ENCODE data around the gene ETV4.

The ETV4 gene

GRCh38 chr17:43572368-43572980, 26.3 kb upstream of the ETV4 start:
- peak in 1 of 5 experiments; percentile 34 for DNase-seq

DNA sequence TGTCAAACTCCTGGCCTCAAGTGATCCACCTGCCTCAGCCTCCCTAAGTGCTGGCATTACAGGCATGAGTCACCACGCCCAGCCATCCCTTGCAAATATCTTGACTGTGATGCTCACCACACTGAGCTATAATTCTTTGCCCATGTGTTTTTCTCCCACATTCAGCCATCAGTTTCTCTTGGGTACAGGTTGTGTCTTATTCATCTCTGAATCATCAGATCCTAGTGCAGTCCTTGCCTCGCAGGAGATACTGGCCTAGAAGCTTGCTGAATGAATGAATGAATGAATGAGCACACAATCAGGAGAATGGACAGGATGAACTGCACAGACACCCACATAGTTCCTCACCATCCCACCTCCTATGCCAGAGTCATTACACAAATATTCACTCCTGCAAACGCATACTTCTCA, 24.4 kb upstream of the ETV4 start:
- DNase-seq = no peak

DNA sequence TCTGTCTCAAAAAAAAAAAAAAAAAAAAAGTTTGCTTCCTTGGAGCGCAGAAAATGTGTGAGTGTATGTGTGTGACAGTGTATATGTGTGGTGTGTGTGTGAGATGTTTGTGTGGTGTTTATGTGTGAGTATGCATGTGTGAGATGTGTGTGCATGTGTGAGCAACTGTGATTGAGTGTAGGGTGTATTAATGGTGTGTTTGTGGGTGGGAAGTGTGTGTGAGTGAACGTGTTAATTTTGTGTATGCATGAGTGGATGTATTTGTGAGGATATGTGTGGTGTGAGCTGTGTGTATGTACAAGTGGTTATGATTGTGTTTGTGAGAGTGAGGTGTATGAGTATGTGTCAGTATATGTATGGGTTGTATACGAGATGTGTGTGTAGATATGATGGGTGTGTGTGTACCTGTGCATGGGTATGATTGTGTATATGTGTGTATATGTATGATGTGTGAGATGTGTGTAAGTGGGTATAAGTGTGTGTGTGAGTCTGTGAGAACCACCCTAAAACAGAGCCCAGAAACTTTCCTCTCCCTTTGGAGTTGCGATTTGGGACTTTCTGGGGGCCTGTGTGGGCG, 22.5 kb upstream of the ETV4 start:
- DNase-seq = no peak

- no peak for DNase-seq
These were observed 17.8 kb upstream of the ETV4 start for GRCh38 chr17:43563600-43564594.

GRCh38 chr17:43562679-43563599, 16.8 kb upstream of the ETV4 start:
- no peak for DNase-seq

DNA sequence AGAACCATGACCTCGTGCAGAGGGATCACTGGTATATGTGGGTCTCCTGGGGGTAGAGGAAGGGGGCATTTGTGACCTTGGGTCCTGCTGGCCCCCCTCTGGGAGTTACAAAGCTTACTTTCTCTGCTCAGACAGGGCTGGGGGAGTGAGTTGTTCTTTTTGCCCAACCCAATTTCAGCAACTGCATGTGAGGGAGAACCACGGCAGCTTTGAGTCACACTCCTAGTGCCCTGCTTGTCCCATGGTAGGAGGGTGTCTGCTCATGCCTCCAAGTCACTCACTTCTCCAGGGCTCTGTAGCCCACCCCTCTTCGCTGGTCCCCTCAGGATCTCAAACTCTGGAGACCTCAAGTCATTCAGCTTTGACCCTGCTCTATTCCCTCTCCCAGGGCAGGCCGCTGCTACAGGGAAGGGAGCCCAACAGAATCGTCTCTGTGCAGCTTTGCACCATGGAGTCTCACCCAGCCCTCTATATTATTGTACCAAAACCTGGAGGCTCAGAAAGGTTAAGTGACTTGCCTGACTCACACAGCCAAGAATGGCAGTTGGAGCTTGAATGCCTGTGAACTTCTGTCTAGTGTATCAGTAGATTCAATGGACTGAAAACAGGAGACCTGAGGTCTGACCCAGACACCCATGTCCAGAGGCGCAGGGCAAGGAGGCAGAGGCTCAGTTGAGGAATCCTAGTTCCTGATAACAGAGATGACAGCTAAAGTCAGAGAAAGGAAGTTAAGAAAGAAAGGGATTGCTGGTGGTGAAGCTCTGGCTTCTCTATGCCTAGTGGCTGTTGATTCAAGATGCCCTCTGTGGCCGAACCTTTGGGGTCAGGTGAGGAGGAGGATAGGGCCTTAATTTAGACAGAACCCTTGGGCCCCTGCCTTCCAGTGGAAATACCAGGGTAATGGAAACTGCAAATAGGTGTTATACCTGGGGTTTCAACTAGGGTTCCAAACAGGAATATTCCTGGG, 14.6 kb upstream of the ETV4 start:
- no peak for DNase-seq

- no peak for DNase-seq
These were observed 13.1 kb upstream of the ETV4 start for GRCh38 chr17:43559161-43559816.

DNA sequence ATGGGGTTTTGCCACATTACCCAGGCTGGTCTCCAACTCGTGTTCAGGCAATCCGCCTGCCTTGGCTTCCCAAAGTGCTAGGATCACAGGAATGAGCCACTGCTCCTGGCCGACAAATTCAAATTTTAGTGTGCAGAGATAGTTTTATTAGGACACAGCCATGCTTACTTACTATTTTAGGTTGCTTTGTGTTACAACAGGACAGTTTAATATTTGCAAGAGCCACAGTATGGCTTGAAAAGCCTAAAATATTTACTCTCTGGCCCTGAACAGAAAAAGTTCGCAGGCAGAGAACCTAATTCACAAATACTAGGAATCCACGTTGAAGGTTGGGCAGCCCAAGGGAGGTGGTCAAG, 12.6 kb upstream of the ETV4 start:
- no peak for DNase-seq

DNA sequence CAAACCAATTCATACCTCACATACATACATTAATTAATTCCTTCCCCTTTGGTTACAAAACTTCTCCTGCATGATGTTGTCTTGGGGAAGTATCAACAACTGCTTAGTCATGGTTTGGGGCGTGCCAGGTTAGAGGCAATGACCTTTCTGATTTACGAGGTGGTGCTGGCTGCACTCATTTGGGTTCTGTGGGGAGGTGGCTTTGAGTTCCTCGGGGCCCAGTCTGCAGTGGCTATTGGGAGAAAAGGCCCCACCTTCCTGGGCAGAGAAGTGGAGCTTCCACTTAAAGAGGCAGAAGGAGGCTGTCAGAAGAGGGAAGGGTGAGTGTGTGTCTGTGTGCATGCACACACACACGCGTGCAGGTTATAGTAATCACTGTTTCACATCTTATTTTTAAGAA, 10.2 kb upstream of the ETV4 start:
- peak in 1 of 5 experiments; percentile 29 for DNase-seq

DNA sequence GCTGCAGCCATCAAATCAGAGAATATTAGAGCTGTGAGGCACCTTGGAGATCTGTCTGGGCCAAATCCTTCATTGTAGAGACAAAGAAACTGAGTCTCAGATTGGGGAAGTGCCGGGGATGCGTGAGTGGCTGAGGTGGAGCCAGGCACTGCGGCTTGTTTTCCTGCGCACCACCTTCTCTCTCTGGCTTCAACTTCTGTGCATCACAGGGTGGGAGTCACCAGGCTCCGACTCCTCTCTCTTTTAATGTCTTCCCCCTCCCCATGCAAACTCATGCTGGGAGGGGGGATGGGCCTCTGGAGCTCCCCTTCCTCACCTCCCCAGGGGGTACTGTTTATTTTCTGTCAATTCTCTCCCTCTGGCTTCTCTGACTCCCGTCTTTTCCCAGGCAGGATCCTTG, 8.7 kb upstream of the ETV4 start:
- no peak for DNase-seq

DNA sequence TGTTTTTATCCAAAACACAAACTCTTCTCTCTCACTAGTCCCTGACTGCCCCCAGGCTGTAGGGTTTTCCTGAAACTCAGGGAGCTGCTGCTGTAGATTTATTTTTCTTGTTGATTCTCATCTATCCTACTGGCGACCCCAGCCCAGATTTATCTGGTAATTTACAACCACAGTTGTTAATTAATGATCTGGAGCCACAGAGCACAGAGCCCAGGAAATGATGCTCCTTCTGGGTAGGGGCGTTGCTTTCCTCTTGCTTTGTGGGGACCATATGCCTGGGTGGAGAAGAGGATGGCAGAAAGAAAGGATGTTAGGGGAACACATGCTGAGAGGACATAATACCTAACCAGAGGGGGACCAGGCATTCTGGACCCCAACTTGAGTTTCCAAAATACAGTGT, 7.4 kb upstream of the ETV4 start:
- DNase-seq = no peak

DNA sequence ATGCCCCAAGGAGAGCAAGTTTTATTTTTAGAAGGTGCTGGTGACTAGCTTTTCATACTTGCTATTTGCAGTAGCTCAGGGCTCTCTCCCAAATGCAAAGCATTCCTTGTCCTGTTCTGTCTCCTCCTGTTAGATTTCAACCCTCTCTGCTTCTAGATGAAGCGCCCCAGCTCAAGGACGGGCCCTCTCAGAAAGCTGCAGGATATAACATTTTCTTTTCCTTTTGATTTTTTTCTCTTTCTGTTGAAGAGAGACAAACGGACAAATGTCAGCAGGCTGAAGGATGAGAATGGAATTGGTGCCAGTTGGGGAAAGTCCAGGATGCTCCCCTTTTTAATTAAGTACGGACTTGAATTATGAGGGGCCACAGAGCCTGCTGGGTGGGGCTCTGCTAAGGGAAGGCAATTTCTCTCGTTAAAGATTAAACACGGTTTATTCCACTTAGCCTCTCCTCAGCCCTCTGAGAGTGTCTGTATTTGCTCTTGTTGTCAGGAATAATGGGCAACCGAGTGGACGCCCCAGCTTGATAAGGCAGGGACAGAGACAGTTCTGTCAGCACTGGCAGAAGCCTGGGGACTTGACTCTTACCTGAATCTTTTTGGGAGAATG, 6.2 kb upstream of the ETV4 start:
- DNase-seq = no peak

DNA sequence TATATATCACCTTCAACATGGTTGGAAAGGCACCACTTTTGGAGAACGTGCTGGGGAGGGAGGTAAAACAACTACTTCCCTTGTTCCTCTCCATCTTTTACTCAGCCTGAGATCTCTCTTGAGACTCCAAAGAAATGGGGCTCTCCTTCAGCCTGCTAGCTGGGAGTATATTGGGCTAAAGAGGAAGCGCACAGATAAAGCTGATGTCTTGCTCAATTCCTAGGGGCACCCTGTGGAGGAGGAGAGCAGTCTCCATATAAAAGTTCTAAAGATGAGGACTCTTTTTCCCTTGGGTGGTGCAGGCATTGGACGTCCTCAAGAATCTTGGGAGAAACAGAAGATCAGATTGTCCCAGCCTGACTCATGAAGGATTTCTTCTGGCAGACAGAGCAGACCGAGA, 4.6 kb upstream of the ETV4 start:
- DNase-seq = no peak

- no peak for DNase-seq
These were observed 3.4 kb upstream of the ETV4 start for GRCh38 chr17:43549496-43549895.

DNA sequence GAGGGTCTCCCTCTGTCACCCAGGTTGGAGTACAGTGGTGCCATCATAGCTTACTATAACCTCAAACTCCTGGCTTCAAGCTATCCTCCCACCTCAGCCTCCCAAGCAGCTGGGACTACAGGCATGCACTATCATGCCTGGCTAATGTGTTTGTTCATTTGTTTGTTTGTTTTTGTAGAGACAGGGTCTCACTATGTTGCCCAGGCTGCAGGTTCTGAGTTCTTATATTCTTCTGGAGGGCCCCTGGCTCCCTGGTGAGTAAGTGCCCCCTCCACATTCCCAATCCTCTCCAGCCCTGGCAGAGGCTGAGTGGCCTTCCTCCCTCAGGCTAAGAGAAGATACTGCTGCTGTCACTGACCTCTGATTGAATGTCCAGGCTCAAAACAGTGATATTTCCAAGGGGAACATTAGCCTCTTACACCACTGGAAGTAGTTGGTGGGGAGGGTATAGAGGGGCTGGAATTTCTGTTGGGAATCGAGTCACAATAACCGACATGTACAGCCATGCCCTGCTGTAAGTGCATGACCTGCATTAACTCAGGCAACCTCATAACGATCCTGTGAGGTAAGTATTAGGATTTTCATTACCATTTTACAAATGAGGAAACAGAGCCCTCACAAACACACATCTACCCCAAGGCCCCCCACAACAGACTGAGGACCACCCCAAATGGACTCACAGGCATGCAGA, 2.7 kb upstream of the ETV4 start:
- no peak for DNase-seq

GRCh38 chr17:43547659-43548256, 1.6 kb upstream of the ETV4 start:
- DNase-seq = no peak

- no peak for DNase-seq
These were observed 1.0 kb upstream of the ETV4 start for GRCh38 chr17:43547189-43547550.

DNA sequence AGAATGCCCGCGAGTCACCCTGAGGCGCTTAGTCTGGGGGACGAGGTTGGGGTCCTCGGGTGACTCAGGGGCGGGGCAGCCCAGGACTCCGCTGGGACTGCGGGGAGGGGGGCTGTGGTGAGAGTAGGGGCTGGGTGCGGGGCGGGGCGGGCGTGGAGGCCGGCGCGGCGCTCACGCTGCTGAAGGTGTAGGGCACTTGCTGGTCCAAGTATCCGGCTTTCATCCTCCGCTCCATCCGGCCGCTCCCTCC, 832 bp downstream of the ETV4 start:
- DNase-seq = peak in 3 of 5 experiments; percentile 2 to 20 (median 12)

- no peak for DNase-seq
These were observed 2.2 kb downstream of the ETV4 start for GRCh38 chr17:43543771-43544575.
